ENCODE measurements around the gene STXBP3.

- TF ChIP-seq CTCF (IDR thresholded peaks at IDR 0.05; ENCODE audit: poor library complexity) (no peak), EZH2 (IDR thresholded peaks at IDR 0.05; ENCODE audit: borderline replicate concordance) (no peak), EZH2phosphoT487 (IDR thresholded peaks at IDR 0.05; ENCODE audit: low read depth, severe bottlenecking, unreplicated experiment) (no peak)
Measured at GRCh38 chr1:108779455-108779854, 33.0 kb downstream of the STXBP3 start.

Measured in hepatocyte (in vitro differentiated cells).